Measurements from ENCODE around the gene NOG. TPM values are rescaled to one million over a fixed set of nuclear protein-coding genes. Genes with fewer than 3 reads are reported as not detected.

Gene NOG
- polyA plus RNA-seq, 4 donors: 0.20 to 1.6 (median 1.0) TPM

DNA sequence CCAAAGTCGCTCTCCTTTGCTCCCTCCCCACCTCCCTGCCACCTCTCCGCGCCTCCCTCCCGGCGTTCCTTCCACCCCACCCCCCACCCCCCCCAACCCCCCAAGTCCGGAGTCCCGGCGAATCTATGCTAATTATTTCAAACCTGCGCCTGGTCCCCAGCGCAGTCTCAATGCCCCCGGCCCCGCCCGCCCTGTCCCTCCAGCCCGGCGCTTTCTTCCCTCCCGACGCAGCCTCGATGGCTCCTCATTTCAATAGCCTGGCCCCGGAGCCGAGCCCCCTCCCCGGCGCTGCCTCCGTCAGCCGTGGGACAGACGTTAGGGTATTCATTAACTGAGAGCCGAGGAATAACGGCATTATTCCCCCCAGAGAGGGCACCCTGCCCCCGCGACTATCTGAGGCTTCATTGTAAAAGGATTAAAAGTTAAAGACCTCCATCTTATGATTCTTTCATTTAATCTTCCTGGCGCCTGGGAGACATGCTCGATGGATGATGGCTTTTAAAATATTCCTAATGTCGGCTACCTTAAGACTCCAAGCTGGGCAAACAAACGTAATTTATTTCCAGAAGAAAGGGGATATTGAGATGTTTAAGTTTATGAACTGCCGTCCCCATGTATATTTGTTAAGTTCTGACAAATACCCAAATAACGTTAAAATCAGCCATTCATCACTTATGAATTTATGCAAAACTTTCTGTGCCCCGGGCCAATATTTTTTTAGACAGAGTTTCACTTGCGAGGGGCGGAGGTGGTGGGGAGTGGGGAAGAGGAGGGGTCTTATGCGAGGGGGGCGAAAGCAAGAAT is 3.4 kb downstream of the NOG start:
- no peak for DNase-seq (ENCODE audit: low read depth in 4 of 4, low spot score in 3 of 4)

DNA sequence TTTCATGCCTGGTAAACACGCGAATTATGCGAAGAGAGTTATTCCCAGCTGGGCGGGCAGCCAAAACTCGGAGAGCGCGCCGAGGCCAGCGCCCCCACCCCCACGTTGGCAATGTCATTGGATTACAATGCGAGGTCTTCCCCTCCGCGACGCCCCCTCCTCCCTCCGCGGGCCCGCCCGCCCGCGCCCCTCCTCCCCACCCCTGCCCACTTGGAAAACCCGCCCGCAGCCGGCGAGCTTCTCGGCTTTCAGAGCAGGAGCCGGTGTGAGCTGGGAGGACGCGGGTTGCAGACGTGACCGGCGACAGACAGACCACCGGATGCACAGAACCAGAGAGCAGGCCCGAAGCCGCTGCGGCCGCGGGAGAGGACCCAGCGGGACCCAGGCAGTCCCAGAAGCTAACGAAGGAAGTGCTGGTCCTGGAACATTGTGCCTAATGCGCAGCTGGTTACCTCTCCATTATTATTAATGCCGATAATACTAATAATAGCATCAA is 4.0 kb downstream of the NOG start:
- peak in 1 of 4 donors; percentile 37 for DNase-seq (ENCODE audit: low read depth in 4 of 4, low spot score in 3 of 4)

DNA sequence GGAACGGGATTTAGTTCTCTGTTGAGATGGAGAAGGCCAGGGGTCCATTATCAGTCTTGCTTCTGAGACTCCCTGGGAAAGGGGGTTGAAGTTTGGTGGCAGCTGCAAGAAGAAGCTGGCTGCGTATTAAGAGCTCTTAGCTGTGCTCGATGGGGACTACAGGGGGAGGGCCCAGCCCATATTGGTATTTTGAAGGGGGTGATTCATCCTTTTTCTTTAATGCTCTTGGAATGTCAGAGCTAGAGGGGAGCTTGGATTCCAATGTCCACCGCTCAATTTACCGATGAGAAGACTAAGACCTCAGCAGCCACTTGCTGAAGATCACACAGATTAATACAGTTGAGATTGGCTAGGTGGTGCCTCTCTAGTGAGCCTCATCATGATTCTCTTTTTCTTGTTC is 5.0 kb downstream of the NOG start:
- no peak for DNase-seq (ENCODE audit: low read depth in 4 of 4, low spot score in 3 of 4)

DNA sequence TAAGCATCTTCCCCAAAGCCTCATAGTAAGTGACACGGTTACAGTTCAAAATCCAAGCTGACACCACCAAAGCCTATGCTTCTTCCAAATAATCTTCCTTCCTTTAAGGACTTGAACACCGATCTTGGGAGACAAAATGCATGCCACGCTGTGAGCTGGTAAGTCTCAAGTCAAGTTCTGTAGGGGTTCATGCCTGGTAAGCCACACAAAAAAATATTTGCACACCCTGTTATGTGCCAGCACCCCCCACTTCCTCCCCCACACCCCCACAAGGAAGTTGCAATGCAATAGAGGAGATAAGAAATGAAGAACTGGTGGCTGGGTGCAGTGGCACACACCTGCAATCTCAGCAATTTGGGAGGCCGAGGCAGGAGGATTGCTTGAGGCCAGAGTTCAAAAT is 5.6 kb downstream of the NOG start:
- no peak for DNase-seq (ENCODE audit: low read depth in 4 of 4, low spot score in 3 of 4)

DNA sequence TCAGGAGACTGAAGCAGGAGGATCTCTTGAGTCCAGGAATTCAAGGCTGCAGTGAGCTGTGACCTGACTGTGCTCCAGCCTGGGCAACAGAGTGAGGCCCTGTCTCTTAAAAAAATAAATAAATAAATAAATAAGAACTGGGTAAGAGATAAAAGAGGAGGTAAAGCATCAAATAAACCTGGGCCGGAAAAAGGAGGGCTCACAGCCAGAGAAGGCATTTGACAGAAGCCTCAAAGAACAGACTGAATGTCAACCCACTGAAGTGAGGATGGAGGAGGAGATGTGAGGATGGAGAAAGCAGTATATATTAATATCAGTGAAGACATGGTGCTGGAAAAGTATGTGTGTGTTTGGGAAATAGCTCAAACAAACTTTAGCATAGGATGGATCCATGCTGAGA is 6.1 kb downstream of the NOG start:
- DNase-seq (ENCODE audit: low read depth in 4 of 4, low spot score in 3 of 4): no peak

DNA sequence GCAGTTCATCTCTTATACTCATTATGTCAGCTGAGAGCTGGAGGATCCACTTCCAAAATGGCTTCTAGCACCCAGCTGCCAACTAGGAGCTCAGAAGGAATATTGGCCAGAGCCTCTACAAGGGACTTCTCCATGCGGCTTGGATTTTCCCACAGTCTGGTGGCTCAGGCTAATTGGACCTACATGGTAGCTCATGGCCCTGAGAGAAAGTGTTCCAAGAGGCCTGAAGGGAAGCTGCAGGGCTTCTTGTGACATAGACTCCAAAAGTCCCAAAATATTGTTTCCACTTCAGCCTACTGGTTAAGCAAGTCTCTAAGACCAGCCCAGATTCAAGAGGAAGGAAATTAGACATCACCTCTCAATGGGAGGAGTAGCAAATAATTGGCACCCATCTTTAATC is 6.8 kb downstream of the NOG start:
- no peak for DNase-seq (ENCODE audit: low read depth in 4 of 4, low spot score in 3 of 4)

DNA sequence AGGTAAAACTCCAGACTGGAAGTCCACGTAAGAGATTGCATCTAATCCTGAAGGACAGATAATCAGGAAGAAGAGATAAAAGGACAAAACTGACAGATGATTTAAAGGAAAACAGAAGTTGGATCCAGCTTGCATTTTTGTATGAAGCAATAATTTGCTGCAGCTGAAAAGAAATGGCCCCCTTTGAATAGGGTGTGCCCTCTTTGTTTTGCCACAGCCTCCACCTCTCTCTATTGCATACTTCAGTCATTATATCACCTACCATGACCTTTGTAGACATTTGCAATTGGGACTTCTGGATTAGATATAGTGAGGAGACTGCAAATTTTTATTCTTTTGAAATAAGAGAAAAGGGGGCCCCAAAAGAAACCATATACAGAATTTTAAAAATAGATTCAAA is 8.1 kb downstream of the NOG start:
- no peak for DNase-seq (ENCODE audit: low read depth in 4 of 4, low spot score in 3 of 4)

DNA sequence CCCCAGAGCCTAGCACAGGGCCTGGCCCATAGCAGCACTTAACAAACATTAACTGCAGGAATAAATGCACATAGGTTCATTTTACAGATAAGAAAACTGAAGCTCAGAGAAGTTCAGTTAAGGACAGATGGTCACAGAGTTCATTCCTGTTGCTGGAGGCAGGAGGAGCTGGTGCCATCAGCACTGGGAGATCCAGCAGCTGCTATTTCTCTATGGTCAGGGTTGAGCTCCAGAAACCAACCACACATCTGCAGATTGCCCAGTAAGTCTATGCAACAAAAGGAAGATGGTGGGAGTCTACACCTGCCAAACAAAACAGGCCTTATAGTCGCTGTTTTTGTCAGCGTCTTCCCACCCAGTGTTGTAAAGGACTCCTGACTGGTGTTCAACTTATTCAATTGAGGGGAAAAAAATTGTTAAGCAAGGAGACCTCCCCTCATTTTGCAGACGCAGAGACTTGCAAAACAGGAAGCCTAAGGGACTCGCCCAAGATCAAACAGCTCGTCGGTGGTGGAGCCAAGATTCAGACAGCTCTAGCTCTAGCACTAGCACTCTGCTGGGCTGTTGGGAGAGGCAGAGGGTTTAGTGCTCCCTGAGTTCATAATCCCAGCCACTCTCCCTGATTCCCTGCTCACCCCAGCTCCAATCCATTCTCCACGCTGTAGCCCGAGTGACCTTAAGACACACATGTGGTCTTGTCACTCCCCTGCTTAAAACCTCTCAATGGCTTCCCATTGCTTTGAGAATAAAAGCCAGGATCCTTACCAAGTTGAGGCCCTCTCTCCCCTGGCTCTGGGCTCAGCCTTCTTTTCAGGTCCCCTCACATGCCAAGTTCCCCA is 9.0 kb downstream of the NOG start:
- DNase-seq (ENCODE audit: low read depth in 4 of 4, low spot score in 3 of 4): no peak

DNA sequence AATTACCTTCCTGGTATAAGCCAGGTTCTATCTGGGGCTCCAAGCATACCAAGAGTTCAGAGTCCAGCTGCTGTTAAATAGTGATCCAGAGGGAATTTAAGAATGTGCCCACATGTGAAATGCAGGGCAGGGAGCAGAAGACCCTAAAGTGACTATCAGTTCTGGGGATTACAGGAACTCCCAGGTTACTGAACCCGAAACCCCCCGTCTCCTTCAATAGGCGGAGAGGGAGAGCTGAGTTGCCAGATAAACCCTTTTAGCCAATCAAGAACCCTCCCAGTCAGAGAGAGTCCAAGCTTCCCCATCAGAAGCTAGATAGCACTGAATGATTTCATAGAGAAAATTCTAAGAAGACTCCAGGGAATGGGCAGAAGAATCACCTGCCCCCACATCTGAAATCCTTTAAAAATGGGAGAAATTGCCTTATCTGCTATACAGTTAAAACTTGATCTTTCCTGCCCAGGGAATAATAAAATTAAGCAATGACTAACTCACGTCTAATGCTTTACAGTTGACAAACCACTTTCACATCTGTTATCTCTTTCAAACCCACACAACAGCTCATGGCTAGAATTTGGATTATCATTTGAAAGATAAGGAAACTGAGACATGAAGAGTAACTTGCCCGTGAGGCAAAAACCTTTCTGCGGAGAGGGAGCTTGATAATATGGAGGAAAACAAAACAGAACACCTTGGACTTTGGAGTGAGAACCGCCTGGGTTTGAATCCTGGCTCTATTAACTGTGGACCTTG is 10.2 kb downstream of the NOG start:
- no peak for DNase-seq (ENCODE audit: low read depth in 4 of 4, low spot score in 3 of 4)

DNA sequence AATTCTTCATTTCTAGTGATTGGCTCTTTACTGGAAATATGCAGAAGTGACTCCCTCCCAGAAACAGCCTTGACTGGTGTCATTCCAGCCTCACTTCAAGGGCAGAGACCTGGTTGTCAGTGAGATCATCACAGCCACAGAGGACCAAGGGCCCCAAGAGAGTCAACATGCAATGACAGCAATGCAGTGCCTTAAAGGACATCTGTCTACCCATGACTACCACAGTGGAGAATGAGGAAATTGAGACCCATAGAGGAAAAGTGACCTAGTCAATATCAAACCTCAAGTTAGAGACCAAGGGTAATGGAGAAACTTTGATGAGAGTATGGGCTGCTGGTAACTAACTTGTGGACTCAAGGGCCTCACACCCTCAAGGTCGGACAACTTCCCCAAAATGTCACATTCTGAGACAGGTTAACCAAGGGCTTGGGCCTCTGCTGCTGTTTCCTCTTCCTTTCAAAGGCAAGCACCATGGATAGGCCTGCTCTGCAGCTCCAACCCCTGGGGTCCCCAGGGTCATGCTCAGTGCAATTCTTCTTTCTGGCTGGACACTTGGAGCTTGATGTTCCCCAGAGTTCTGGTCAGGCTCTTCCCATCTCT is 11.3 kb downstream of the NOG start:
- no peak for DNase-seq (ENCODE audit: low read depth in 4 of 4, low spot score in 3 of 4)

DNA sequence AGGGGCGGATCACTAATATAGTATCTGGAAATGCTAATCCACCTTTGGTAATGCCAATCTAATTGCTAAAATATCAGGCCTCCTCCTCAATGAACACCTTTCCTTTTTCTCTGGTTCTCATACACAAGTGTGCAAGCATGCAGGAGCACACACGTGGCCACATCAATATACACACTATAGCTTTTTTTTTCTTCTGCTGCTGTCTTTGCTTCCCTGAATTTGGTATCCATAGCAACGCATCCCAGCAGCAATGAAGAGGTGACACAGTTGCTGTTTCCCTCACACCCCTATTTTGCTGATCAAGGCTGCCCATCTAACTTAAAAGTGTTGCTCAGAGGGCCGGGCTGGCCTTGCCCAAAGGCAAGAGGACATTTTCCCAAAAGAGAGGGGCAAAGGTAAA is 15.4 kb downstream of the NOG start:
- DNase-seq (ENCODE audit: low read depth in 4 of 4, low spot score in 3 of 4): no peak

DNA sequence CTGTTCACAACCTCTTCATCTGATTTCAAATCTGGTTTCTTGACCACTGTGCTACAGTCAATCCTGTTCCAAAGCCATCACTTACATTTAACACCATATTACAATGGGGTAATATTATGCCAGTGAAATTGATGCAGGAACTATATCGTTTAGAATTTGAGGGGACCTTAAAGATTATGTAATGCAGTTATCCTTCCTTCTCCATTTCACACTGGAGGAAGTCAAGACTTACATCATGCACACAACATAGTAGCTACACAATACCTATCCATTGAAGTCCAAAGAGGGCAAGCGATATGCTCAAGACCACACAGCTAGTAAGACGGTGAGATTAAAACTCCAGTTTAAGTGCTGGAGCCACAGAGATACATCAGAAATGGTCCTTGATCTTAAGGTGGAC is 16.8 kb downstream of the NOG start:
- DNase-seq (ENCODE audit: low read depth in 4 of 4, low spot score in 3 of 4): no peak

DNA sequence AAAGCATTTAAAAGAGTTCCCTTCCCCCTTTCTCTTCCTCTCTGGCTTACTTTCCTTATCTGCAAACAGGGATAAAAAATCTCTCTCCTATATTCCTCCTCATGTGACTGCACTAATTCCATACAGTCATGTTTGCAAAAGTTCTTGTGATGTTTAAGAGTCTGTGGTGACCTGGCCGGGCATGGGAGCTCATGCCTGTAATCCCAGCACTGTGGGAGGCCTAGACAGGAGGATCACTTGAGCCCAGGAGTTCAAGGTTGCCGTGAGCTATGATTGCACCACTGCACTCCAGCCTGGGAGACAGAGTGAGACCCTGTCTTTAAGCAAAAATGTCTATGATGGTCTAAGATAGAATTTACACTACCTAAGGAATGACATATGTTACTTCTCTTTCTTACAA is 19.6 kb downstream of the NOG start:
- no peak for DNase-seq (ENCODE audit: low read depth in 4 of 4, low spot score in 3 of 4)

DNA sequence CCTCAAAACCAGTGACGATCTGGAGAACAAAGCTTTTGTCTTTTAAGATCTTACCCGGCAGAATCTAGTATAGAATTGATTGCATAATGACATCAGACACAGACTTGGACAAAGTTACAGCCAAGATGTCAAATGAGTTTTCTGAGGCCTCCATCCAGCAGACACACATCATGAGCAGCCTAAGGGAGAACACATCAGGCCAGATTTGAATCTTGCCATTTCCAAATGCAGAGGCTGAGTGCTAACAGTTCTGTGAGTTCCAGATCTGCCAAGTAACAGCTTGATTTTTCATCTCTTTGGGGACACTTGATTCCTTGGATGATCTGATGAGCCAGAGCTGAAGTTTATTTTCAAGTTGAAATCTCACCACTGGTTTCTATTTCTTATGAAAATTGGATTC is 21.0 kb downstream of the NOG start:
- DNase-seq (ENCODE audit: low read depth in 4 of 4, low spot score in 3 of 4): no peak

DNA sequence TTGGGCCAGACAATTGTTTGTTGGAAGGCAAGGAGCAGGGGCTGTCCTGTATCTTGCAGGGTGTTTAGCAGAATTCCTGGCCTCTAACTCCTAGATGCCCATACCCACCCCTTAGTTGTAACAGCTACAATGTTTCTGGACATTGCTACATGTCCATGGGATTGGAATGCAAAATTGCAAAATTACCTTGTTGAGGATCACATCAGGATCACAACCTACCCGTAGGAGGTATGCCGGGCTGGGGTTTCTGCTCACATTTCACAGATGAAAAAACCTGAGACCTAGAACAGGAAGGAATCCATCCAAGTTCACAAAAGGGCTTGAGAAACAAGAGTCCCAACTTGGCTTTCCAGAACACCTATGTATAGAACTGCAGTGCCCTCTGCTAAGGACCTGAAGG is 22.7 kb downstream of the NOG start:
- DNase-seq (ENCODE audit: low read depth in 4 of 4, low spot score in 3 of 4): no peak

DNA sequence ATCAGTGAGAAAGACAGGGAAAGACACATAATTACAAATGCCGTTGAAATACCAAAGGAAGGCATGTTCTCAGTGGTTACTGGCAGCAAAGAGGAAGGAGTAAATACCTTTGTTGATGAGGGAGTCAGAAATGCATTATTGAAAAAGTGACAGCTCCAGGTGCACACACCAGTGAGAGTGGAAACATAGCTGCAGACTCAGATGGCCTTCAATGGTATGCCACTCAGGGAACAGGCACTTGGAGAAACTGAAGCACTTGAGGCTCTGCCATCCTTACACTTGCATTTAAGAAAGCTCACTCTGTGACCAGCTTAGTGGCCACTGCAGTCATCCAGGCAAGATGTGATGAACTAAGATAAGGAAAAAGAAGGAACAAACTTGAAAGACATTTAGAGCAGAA is 29.9 kb downstream of the NOG start:
- DNase-seq (ENCODE audit: low read depth in 4 of 4, low spot score in 3 of 4): no peak

DNA sequence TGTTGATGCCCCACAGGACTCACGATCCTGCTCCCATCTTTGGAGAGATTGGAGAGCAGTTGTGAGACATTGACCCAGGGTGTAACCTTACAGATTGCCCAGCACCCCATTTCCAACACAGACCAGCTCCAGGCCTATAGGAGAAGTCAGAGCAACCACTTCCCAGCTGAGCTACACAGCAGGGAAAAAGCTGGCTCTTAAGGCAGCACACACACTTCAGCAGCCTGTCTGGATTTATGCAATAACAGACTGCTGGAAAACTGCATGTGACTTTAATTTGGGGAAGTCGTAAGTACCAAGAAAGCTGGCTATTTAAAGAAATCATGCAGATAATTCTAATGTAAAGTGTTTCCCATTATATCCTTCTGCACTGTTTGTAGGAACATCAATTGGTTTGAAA is 30.8 kb downstream of the NOG start:
- no peak for DNase-seq (ENCODE audit: low read depth in 4 of 4, low spot score in 3 of 4)

DNA sequence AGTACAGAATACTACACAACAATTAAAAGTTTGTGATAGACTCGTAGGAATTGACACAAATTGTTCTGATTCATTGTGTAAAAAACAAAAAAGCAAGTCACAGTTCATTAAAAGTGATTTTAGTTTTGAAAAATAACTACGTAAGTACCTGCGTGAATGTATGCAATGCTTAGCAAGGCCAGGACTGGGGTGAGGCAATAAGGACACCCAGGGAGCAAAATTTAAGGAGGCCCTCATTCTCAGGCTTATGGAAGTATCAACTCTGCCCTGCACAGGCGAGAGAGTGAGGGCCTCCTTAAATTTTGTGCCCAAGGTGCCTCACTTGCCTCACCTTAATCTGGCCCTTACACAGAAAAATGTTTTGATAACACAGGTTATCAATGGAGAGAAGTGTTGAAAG is 31.4 kb downstream of the NOG start:
- DNase-seq (ENCODE audit: low read depth in 4 of 4, low spot score in 3 of 4): no peak

DNA sequence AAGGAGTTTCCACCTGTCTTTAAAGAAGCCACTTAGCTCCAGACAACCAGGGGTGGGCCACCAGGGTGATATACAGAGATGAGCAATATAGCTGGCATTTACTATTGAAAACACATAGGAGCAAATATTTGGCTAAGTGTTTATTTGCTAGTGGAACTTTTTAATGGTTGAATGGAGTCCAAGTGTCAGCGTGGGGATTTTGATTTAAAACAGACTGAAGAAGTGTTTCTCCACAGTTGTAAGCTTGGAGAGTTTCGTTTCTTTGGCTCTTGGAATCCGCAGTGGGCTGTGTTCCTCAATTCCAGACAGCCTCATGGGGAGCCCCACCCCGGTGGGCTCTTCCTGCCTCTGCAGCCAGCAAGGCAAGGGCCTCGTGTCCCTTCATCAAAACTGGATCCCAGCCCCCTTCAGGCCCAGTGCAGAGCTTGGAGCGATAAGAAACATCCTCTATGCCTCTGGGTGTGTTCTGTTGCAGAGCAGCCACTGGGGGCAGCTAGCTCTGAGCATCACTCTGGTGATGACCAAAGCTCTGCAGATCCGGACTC is 36.1 kb downstream of the NOG start:
- no peak for DNase-seq (ENCODE audit: low read depth in 4 of 4, low spot score in 3 of 4)

DNA sequence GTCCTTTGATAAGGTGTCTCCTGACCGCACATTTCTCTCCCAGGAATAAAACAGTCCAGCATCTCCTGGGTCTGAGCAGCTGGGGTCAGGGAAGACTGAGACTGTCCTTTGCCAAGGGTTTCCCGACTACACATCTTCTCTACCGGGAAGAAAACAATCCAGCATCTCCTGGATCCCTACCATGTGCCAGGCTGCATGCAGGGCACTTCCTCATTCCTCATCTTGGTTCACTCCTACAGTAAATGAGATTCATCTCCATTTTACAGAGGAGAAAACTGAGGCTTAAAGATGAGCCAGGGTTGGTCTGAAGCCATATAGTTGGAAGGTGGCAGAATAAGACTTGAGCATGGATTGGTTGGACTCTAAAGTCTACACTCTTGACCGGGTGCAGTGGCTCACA is 36.7 kb downstream of the NOG start:
- DNase-seq (ENCODE audit: low read depth in 4 of 4, low spot score in 3 of 4): no peak

DNA sequence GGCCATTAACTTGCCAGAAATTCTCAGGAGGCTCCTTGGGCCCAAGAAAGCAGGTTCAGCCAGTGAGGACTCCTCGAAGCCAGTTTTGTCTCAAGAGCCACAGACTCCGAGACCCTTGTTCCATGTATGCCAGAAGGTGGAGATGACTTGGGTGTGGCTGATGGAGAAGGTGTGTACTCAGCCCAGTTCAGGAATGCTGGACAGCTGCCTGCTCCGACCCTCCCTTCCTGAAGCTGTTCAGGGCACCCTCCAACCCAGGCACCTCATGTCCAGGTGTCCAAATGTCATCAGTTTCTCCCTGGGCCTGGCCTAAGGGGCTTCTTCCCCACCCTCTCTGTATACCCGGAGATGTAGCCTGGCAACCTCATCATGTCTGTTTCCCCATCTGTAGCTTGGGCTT is 40.2 kb downstream of the NOG start:
- no peak for DNase-seq (ENCODE audit: low read depth in 4 of 4, low spot score in 3 of 4)
